HL-60 (cell line): Measurements from ENCODE around the gene SORCS2.

ENCODE experiments used
- POLR2AphosphoS5 ChIP-seq: IDR thresholded peaks from 2 replicates; pipeline ENCODE4 v1.6.1; 2012; ENCODE audit warnings: low read depth
- TF ChIP-seq, protein P1 (sequence below): IDR thresholded peaks from one replicate; pipeline ENCODE4 v1.5.1; 2011; ENCODE audit warnings: low read length, control low read depth, inconsistent platforms; ENCODE audit not compliant: insufficient read depth

DNA sequence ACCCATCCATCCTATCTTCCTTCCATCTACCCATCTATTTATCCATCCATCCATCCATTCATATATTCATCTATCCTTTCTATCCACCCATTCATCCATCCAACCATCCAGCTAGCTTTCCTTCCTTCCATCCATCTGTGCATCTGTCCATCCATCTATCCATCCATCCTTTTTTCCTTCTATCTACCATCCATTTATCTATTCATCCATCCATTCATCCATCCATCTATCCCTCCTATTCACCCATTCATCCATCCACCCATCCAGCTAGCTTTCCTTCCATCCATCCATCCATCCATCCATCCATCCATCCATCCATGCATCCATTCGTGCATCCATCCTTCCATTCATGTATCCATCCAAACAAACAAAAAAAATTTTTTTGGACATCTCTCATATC is 123.6 kb downstream of the SORCS2 start:
- TF ChIP-seq, protein P1, sequence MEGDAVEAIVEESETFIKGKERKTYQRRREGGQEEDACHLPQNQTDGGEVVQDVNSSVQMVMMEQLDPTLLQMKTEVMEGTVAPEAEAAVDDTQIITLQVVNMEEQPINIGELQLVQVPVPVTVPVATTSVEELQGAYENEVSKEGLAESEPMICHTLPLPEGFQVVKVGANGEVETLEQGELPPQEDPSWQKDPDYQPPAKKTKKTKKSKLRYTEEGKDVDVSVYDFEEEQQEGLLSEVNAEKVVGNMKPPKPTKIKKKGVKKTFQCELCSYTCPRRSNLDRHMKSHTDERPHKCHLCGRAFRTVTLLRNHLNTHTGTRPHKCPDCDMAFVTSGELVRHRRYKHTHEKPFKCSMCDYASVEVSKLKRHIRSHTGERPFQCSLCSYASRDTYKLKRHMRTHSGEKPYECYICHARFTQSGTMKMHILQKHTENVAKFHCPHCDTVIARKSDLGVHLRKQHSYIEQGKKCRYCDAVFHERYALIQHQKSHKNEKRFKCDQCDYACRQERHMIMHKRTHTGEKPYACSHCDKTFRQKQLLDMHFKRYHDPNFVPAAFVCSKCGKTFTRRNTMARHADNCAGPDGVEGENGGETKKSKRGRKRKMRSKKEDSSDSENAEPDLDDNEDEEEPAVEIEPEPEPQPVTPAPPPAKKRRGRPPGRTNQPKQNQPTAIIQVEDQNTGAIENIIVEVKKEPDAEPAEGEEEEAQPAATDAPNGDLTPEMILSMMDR = no peak
- TF ChIP-seq POLR2AphosphoS5 = no peak
